Heart left ventricle (tissue), 16 donors: ENCODE measurements around the gene CHCHD4. TPM values are rescaled to one million over a fixed set of nuclear protein-coding genes. Genes with fewer than 3 reads are reported as not detected.

Experiments used
- ATAC-seq, 4 donors: fragments of 200-7000 bp; cut with Tn5 transposase; one replicate each; pipeline ENCODE4 v1.9.1; 2020 to 2022; ENCODE audit warnings: moderate library complexity in 4 of 4, mild to moderate bottlenecking in 3 of 4, moderate number of reproducible peaks in 1 of 4
- DNase-seq, 5 donors: peaks; one replicate each; pipeline ENCODE4 v3.0.0-alpha.2; 2020
- H3K27ac ChIP-seq, 12 donors: fragments of 200-600 bp; sonication (generic) in 4 of 12; one replicate each; pipeline versions ENCODE4 v1.5.0 to v1.8.0; 2016 to 2022; ENCODE audit warnings: mild to moderate bottlenecking in 2 of 12
- H3K27me3 ChIP-seq, 9 donors: fragments of 200-600 bp; sonication (generic) in 2 of 9; one replicate each; pipeline versions ENCODE4 v1.5.1 to v1.8.0; 2016 to 2022; ENCODE audit warnings: mild to moderate bottlenecking in 3 of 9
- H3K36me3 ChIP-seq, 9 donors: fragments of 200-600 bp; sonication (generic) in 2 of 9; one replicate each; pipeline versions ENCODE4 v1.5.0 to v1.8.0; 2018 to 2022; ENCODE audit warnings: mild to moderate bottlenecking in 2 of 9
- H3K4me1 ChIP-seq, 12 donors: fragments of 200-600 bp; sonication (generic) in 4 of 12; one replicate each; pipeline versions ENCODE4 v1.5.0 to v1.8.0; 2016 to 2022; ENCODE audit warnings: mild to moderate bottlenecking in 3 of 12
- H3K4me3 ChIP-seq, 12 donors: fragments of 200-600 bp; sonication (generic) in 4 of 12; one replicate each; pipeline versions ENCODE4 v1.5.0 to v1.8.0; 2017 to 2022; ENCODE audit warnings: mild to moderate bottlenecking in 9 of 12, moderate library complexity in 4 of 12
- H3K9me3 ChIP-seq, 12 donors: fragments of 200-600 bp; sonication (generic) in 4 of 12; one replicate each; pipeline versions ENCODE4 v1.5.0 to v1.8.0; 2016 to 2022; ENCODE audit warnings: mild to moderate bottlenecking in 1 of 12
- CTCF ChIP-seq, 12 donors: fragments of 200-600 bp; sonication (generic) in 4 of 12; IDR thresholded peaks; one replicate each; pipeline versions ENCODE4 v1.5.0 to v1.8.0; 2018 to 2022; ENCODE audit warnings: antibody characterized with exemption in 12 of 12, mild to moderate bottlenecking in 5 of 12
- POLR2A ChIP-seq, 2 donors: fragments of 450-650 bp; IDR thresholded peaks; one replicate each; pipeline ENCODE4 v1.6.1; 2017; ENCODE audit warnings: antibody characterized with exemption in 2 of 2, mild to moderate bottlenecking in 2 of 2, moderate library complexity in 2 of 2
- WGBS, 4 donors: extraction: QIAGEN DNeasy Blood & Tissue Kit in 2 of 4; methylation state at CpG; one replicate each; pipeline versions ENCODE4 v1.1.5 to v1.1.7; 2013 to 2018; 5-methylcytosine and 5-hydroxymethylcytosine counted together
- intact Hi-C, 10 donors: fragments of 100-400 bp; cut with DNase I; formaldehyde crosslinking; loops; one replicate each; pipeline versions ENCODE4 v1.11.1 to v1.14.2; 2022
- long read RNA-seq, 3 donors: library from polyadenylated mRNA; unstranded; transcript quantifications; one replicate each; pipeline ENCODE4 v2.0.0, GENCODE V29; 2020 to 2021
- polyA plus RNA-seq, 2 donors: library from polyadenylated mRNA; stranded (reverse); fragments of 200-250 nt; gene quantifications; one replicate each; pipeline ENCODE4 v1.2.3, GENCODE V29; 2013
- total RNA-seq, 9 donors: library from RNA; depleted of rRNA in 2 of 9; stranded (reverse); fragments of >200 nt in 2 of 9; fragmentation: NEBNext Ultra II Directional in 3 of 9; extraction: Animal tissue kit (Norgen Biotek cat#: 25700) in 3 of 9; gene quantifications; one replicate each; pipeline versions ENCODE4 v1.1.0 to v1.2.4, GENCODE V29; 2016 to 2023
- donor health status: ischemic (EF 13 %, LVEDD 7.1; RV severe dilation, severe dysfunction).
- donor health status: healthy with polysubstance abuse.
- donor health status: DM: no; HTN: yes; CAD: no.
- donor health status: DM: no; HTN: no; CAD: no.
- donor health status: ischemic (EF 25% LVEDD 6.9; RV normal size, moderate dysfunction).
- donor health status: ischemic (EF 25% LVEDD 5.7; RV mildly dilated, moderate dysfunction).
- donor health status: healthy.
- donor health status: DM: yes; HTN: yes; CAD: no.
- donor health status: ischemic (EF 35%, LVEDD 5.7; RV mildly dilated, moderate dysfunction).
- donor health status: nonischemic (EF 11% LVEDD 7.7; RV severe dilation, severe dysfunction).
- donor health status: DM: yes; HTN: yes; CAD: no.
- donor health status: PGD.
- donor health status: ischemic (EF 29% LVEDD 5.4; RV normal size, mild dysfunction).
- donor health status: nonischemic (EF 23%, LVEDD 6.1; RV moderate dilation, normal function).

The CHCHD4 gene
- total RNA-seq (10 to 100 TPM; 14.8 to 31.1 (median 25.9) TPM), polyA plus RNA-seq (10 to 100 TPM; 19.0 to 31.3 TPM)
- long read RNA-seq, donor 1, transcript CHCHD4-201 (4 exons, 1,603 nt), result minor isoform, 6 of 53 reads
- long read RNA-seq, donor 1, transcript CHCHD4-202 (3 exons, 1,405 nt), result major isoform, 46 of 53 reads
- long read RNA-seq, donor 1, partial matches to known transcripts, result 0 of 53 reads
- long read RNA-seq, donor 1, other reads (novel, unspliced or antisense), result 1 of 53 reads
- long read RNA-seq, donor 2, transcript CHCHD4-202 (3 exons, 1,405 nt), result major isoform, 36 of 44 reads
- long read RNA-seq, donor 2, partial matches to known transcripts, result 1 of 44 reads
- long read RNA-seq, donor 2, other reads (novel, unspliced or antisense), result 3 of 44 reads
- long read RNA-seq, donor 3, transcript CHCHD4-202 (3 exons, 1,405 nt), result major isoform, 24 of 28 reads
- long read RNA-seq, donor 3, partial matches to known transcripts, result 0 of 28 reads
- long read RNA-seq, donor 3, other reads (novel, unspliced or antisense), result 2 of 28 reads

- intact Hi-C loops, result loop anchor here (1.0 to 10.0 kb wide), 9 partner anchors 20 to 470 kb away; partner anchors contain the start of genes LSM3 (in 7 of the 10) and XPC (in 7 of the 10)
- DNase-seq, result peak; percentile 99 to 100 (median 100)
Measured at GRCh38 chr3:14124615-14125192, at the start of gene CHCHD4, which contains the start of gene TMEM43. CHCHD4 (minus strand) TSS chr3:14124870; CDS start chr3:14124676, 194 bp downstream. TMEM43 (plus strand) TSS chr3:14125052; CDS start chr3:14125194, 142 bp downstream.

DNA sequence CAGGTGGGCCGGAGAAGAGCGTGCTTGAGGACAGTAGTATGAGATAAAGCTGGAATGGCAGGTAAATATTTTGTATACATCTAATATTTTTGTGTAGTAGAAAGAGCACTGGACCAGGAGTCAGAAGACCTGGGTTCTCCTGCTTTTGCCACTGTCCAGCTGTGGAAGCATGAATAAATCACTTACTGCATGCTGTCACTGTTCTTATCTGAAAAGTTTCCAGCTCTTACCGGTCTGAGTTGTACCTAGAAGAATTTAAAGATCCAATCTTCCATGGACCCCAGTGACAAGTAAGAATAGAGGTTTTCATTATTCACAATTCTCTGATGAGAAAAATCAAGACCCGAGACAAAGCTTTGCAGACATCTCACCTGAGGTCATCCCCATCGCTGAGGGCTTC lies 47.8 kb upstream of the CHCHD4 start:
- H3K4me3 ChIP-seq, result no peak overlapping the region
- peaks cover 0 to 57% (median 55%) of the 10 kb centered on the region in 9 donors for H3K36me3 ChIP-seq
- no peaks in the 10 kb centered on the region for H3K9me3 ChIP-seq
- 93 to 98% (median 94%) methylated on average over 5 of the region's 5 CpGs for WGBS, 4 donors
- intact Hi-C loops, result loop anchor here in 3 of 10 donors (10.0 kb wide), 2 partner anchors 278 to 518 kb away; no protein-coding TSS in a partner anchor
- ATAC-seq (no peak), DNase-seq (no peak)
- no peaks in the 10 kb centered on the region for H3K27me3 ChIP-seq
- TF ChIP-seq CTCF (IDR thresholded peaks at IDR 0.05), result no peak
- TF ChIP-seq POLR2A (IDR thresholded peaks at IDR 0.05), result no peak
- H3K27ac ChIP-seq, result no peak overlapping the region
- peaks cover 0 to 31% (median 16%) of the 10 kb centered on the region in 12 donors for H3K4me1 ChIP-seq

More at GRCh38 chr3:14124615-14125192, at the start of gene CHCHD4, which contains the start of gene TMEM43:
- peak within 1 kb of the TSS; percentile 88 to 96 (median 92) for H3K27ac ChIP-seq
- TF ChIP-seq CTCF (IDR thresholded peaks at IDR 0.05) (peak in 1 of 12 donors; percentile 21), POLR2A (IDR thresholded peaks at IDR 0.05) (peak in 1 of 2 donors; percentile 79)
- no peaks in the 10 kb centered on the region for H3K9me3 ChIP-seq
- 0% methylated on average over 20 to 55 of the region's 55 CpGs; no CpG with 5 or more reads in 1 of the 4 donors for WGBS, 4 donors
- peaks cover 9 to 48% (median 32%) of the 10 kb centered on the region in 12 donors for H3K4me1 ChIP-seq
- no peaks in the 10 kb centered on the region for H3K27me3 ChIP-seq
- peak within 1 kb of the TSS; percentile 68 to 91 (median 85) for H3K4me3 ChIP-seq
- peaks cover 0 to 46% (median 36%) of the 10 kb centered on the region in 9 donors for H3K36me3 ChIP-seq
- ATAC-seq, result peak; percentile 89 to 95 (median 92)

DNA sequence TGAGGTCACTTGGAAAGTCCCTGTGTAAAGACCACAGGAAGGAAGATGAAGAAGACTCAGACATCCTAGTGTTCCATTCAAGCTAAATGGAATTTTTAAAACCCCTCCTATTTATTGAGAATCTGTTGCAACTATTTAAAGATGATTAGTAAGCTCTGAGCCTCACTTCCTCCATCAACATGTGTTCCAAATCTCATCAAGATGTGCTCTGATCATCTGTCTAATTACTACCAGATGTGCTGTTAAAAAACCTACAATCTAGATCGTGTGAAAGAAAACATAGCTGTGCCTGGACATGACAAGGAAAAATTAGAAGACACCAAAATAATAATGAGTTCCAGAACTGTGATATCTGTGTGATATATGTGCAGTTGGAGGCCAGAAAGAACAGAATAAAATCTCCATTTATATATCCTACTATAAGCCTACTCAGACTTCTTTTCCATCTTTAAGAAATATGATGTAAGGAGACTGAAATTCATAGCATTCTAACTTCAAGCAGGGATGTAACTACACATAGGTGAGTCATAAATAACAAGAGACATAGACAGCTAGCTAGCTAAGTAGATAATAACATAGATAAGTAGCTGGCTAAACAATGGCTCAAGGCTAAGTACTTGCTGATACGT lies 46.0 kb upstream of the CHCHD4 start:
- H3K36me3 ChIP-seq, result peaks cover 0 to 75% (median 74%) of the 10 kb centered on the region in 9 donors
- peaks cover 0 to 13% (median 3%) of the 10 kb centered on the region in 12 donors for H3K4me1 ChIP-seq
- intact Hi-C loops, result loop anchor here in 3 of 10 donors (10.0 kb wide), 2 partner anchors 276 to 516 kb away; no protein-coding TSS in a partner anchor
- no peaks in the 10 kb centered on the region for H3K9me3 ChIP-seq
- TF ChIP-seq CTCF (IDR thresholded peaks at IDR 0.05), result no peak
- no peak for TF ChIP-seq POLR2A (IDR thresholded peaks at IDR 0.05)
- DNase-seq, result no peak
- no peaks in the 10 kb centered on the region for H3K27me3 ChIP-seq
- H3K27ac ChIP-seq, result no peak overlapping the region
- no peak for ATAC-seq
- no peak overlapping the region for H3K4me3 ChIP-seq
- 71 to 85% (median 79%) methylated on average over 2 of the region's 2 CpGs for WGBS, 4 donors
